Smooth muscle cell of trachea (primary cell): ENCODE results near the gene EIF4EBP2. TPM values are rescaled to one million over a fixed set of nuclear protein-coding genes. Genes with fewer than 3 reads are reported as not detected.

Experiments
- total RNA-seq: library from RNA; depleted of rRNA; stranded (reverse); fragments of >200 nt; gene quantifications from 2 replicates; pipeline ENCODE4 v1.2.1, GENCODE V29; 2014

Gene EIF4EBP2
- 31.6 and 34.2 TPM in 2 replicates for total RNA-seq

GRCh38 chr10:70404036-70404786, at the start of gene EIF4EBP2:
TSS of gene EIF4EBP2 (plus strand) at chr10:70404145. CDS start at chr10:70404402, 257 bp downstream.

GRCh38 chr10:70441161-70441894, 37.4 kb downstream of the EIF4EBP2 start, which contains the start of gene NODAL:
TSS of gene NODAL (minus strand) at chr10:70441681. CDS start at chr10:70441667, 14 bp downstream.

Other genes with a start within 250 kb of the EIF4EBP2 start
- gene SAR1A, start 233.6 kb upstream of the EIF4EBP2 start, total RNA-seq: 205 and 241 TPM in 2 replicates
- gene PPA1, start 170.7 kb upstream of the EIF4EBP2 start, total RNA-seq: 248 and 281 TPM in 2 replicates
- gene NPFFR1, start 120.1 kb upstream of the EIF4EBP2 start, total RNA-seq: under 0.01 TPM in 1 of 2 replicates, not detected in the other
- 11.6 and 14.9 TPM in 2 replicates for gene LRRC20, start 21.5 kb upstream of the EIF4EBP2 start, total RNA-seq
- not detected in 2 replicates for gene NODAL, start 37.5 kb downstream of the EIF4EBP2 start, total RNA-seq
- 0.66 and 0.73 TPM in 2 replicates for gene PALD1, start 74.6 kb downstream of the EIF4EBP2 start, total RNA-seq
- gene PRF1, start 198.6 kb downstream of the EIF4EBP2 start, total RNA-seq: not detected in 2 replicates